GM12892 (cell line): ENCODE results near the gene ATXN7. TPM values are rescaled to one million over a fixed set of nuclear protein-coding genes. Genes with fewer than 3 reads are reported as not detected.
A peak's percentile ranks its signal among the peaks of the same experiment; 100 is the strongest.

Experiments used
- DNase-seq: peaks from one replicate; pipeline ENCODE4 v3.0.0; 2011; ENCODE audit not compliant: insufficient read length
- FAIRE-seq: peaks from 2 replicates; lab custom pipeline; 2011; peaks lifted over from hg19 to GRCh38; lab: Jason Lieb, UNC
- POLR2A ChIP-seq: IDR thresholded peaks from 2 replicates; pipeline ENCODE4 v1.6.1; 2011; ENCODE audit warnings: low read depth, low read length, control low read depth
- POLR2AphosphoS5 ChIP-seq: IDR thresholded peaks from 2 replicates; pipeline ENCODE4 v1.6.1; 2011; ENCODE audit warnings: low read depth, low read length, control low read depth
- TAF1 ChIP-seq: IDR thresholded peaks from 2 replicates; pipeline ENCODE4 v1.6.1; 2011; ENCODE audit warnings: low read depth, mild to moderate bottlenecking, control low read depth, low read length, borderline replicate concordance
- polyA plus RNA-seq: library from polyadenylated mRNA; unstranded; fragments of >200 nt; gene quantifications from one replicate; pipeline ENCODE4 v1.2.1, GENCODE V29; 2012; ENCODE audit warnings: missing spikeins, inconsistent platforms; ENCODE audit not compliant: missing spikeins

Gene ATXN7, protein sequence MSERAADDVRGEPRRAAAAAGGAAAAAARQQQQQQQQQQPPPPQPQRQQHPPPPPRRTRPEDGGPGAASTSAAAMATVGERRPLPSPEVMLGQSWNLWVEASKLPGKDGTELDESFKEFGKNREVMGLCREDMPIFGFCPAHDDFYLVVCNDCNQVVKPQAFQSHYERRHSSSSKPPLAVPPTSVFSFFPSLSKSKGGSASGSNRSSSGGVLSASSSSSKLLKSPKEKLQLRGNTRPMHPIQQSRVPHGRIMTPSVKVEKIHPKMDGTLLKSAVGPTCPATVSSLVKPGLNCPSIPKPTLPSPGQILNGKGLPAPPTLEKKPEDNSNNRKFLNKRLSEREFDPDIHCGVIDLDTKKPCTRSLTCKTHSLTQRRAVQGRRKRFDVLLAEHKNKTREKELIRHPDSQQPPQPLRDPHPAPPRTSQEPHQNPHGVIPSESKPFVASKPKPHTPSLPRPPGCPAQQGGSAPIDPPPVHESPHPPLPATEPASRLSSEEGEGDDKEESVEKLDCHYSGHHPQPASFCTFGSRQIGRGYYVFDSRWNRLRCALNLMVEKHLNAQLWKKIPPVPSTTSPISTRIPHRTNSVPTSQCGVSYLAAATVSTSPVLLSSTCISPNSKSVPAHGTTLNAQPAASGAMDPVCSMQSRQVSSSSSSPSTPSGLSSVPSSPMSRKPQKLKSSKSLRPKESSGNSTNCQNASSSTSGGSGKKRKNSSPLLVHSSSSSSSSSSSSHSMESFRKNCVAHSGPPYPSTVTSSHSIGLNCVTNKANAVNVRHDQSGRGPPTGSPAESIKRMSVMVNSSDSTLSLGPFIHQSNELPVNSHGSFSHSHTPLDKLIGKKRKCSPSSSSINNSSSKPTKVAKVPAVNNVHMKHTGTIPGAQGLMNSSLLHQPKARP
- polyA plus RNA-seq: 8.0 TPM

DNA sequence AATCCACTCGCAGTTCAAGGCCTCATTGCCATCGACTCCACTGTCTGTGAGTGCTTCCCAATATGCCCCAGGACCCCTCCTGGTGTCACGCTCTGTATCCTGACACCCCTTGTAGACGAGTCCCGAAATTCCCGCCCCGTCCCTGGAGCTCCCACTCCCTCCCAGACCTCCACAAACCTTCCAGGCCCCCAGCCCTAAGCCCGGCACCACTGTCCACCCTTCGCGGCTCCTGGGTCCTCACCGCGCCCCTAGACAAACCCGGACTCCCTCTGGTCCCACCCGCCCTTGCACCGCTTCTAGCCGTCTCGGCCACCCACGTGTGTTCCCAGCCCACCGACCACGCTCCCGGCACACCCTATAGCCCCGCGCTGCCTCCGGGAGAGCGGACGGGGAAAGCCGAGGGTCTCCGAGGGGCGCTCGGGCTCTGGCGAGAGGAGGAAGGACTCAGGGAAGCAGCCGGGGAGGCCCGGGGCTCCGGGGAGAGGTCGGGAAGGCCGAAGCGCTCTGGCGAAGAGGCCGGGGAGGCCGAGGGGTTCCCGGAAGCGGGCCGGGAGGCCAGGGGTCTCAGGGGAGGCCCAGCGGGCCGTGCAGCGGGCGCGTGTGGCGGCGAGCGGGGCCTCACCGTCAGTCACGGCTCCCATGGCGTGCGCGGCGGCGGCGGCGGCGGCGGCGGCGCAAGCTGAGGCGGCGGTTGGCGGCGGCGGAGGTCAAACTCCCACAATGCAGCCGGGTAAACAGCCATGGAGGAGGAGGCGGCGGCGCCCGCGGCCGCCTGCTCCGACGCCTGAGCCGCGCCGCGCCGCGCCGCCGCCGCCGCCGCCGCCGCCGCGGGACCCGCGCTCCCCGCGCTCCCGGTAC lies at the start of gene ATXN7, which contains the start of gene THOC7:
Gene ATXN7 (plus strand): TSS at position 718 of the 858 bp plus-strand sequence. CDS start 48,732 bp downstream, outside the sequence.
Gene THOC7 (minus strand): TSS at position 656 of the 858 bp plus-strand sequence. CDS start 15 bp downstream, at position 641.
- FAIRE-seq (no peak), DNase-seq (peak; percentile 51)
- peak; percentile 52; the same call in 1 of the 2 replicates for TF ChIP-seq POLR2A
- TF ChIP-seq TAF1: no peak

DNA sequence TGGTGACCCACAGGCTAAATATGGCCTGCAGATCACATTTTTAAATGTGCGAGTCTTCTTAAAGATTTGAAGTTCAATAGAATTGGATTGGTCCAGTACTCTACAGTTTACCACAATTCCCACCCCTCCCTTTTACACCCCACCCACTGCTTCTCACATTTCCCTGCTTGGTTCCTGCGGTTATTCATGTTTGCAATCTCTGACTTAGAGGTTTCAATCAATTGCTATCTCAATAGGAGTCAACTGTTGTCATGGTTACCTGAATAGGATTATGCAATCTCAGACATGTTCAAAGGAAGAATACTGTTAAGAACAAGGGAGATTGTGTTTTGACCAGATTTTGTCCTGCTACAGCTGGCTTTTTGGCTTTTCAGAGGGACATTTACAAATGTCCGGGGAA lies 49.4 kb upstream of the ATXN7 start:
- DNase-seq (no peak), FAIRE-seq (no peak)
- TF ChIP-seq TAF1 (no peak), POLR2A (no peak), POLR2AphosphoS5 (no peak)

- TF ChIP-seq POLR2A (no peak), TAF1 (no peak), POLR2AphosphoS5 (no peak)
- FAIRE-seq: no peak
- no peak for DNase-seq
These were observed 46.4 kb upstream of the ATXN7 start for GRCh38 chr3:63817225-63817624.

DNA sequence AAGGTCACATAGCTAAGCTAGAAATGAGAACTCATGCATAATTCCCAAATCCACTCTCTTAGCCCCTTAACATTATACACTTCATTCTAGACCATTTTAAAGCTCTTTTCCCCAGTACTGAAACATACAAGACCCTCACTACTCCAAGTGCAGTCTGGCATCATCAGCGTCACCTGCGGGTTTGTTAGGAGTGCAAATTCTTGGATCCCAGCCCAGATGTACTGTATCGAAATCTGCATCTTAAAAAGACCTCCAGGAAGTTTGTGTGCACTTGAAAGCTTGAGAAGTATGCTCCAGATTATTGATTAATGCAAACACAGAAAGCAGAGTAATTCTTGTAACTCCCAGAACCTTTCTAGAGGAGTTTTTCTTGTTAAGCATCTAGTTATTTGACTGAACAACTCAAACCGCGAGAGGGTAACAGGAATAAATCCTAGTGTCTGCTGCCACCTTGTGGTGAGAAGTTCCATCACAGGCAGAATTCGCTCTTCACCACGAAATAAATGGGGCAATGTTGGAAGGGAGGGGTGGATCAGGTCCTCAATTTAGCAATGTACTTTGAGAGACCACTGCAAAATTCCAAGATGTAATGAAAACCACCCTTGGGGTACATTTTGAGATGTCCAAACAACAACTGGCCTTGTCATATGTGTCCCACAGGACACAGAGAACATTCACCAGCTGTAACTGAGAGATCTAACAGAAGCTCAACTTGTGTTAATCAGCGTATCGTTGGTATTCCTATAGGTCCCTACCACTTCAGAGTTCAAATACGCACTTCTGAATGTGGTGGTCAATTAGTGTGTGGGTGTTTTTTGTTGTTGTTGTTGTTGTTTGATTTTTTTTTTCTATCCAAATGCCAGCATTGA lies 45.2 kb upstream of the ATXN7 start:
- peak; percentile 98 for FAIRE-seq

GRCh38 chr3:63819151-63819398 lies 44.6 kb upstream of the ATXN7 start, which contains the start of gene C3orf49:
Gene C3orf49 (plus strand): TSS chr3:63819299. CDS start chr3:63819472, 173 bp downstream.
- no peak for FAIRE-seq
- DNase-seq: no peak
- TF ChIP-seq POLR2A (no peak), TAF1 (no peak), POLR2AphosphoS5 (no peak)

More for the DNA sequence above, 45.2 kb upstream of the ATXN7 start:
- no peak for TF ChIP-seq TAF1
- TF ChIP-seq POLR2AphosphoS5: no peak
- TF ChIP-seq POLR2A: no peak
- peak; percentile 19 for DNase-seq

DNA sequence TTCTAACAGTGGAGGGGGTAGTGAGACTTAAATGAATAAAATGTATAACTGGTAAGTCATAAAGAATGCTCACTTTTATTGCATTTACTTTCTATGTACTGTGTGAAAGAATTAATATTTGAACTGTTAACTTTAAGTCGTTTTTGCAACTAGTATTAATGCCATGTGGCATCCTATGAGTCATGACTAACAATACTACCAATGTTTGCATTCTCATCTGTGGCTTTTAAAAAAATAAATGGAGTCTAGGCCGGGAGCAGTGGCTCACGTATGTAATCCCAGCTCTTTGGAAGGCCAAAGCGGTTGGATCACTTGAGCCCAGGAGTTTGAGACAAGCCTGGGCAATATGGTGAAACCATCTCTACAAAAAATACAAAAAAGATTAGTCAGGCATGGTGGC lies 39.4 kb upstream of the ATXN7 start:
- DNase-seq (no peak), FAIRE-seq (no peak)
- TF ChIP-seq TAF1 (no peak), POLR2A (no peak), POLR2AphosphoS5 (no peak)

GRCh38 chr3:63830526-63830925 lies 33.1 kb upstream of the ATXN7 start:
- DNase-seq (no peak), FAIRE-seq (no peak)
- TF ChIP-seq POLR2A (no peak), POLR2AphosphoS5 (no peak), TAF1 (no peak)

GRCh38 chr3:63832395-63832794 lies 31.3 kb upstream of the ATXN7 start:
- FAIRE-seq (no peak), DNase-seq (no peak)
- TF ChIP-seq POLR2AphosphoS5 (no peak), POLR2A (no peak), TAF1 (no peak)

- FAIRE-seq: no peak
- DNase-seq: no peak
- TF ChIP-seq POLR2A: no peak
- TF ChIP-seq TAF1: no peak
- no peak for TF ChIP-seq POLR2AphosphoS5
These were observed 22.0 kb upstream of the ATXN7 start for GRCh38 chr3:63841704-63842103.

DNA sequence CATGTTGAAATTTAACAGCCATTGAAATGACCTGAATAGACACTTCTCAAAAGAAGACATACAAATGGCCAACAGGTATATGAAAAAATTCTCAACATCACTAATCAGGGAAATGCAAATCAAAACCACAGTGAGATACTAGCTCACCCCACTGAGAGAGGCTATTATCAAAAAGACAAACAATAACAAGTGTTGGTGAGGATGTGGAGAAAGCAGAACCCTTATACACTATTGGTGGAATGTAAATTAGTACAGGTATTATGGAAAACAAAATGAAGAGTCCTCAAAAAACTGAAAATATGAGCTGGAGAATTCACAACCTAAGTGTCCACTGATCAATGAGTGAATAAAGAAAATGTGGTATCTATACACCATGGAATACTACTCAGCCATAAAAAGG lies 21.5 kb upstream of the ATXN7 start:
- DNase-seq (no peak), FAIRE-seq (no peak)
- no peak for TF ChIP-seq TAF1
- TF ChIP-seq POLR2AphosphoS5: no peak
- no peak for TF ChIP-seq POLR2A
